ENCODE data around the gene ARRDC4.
A peak's percentile ranks its signal among the peaks of the same experiment; 100 is the strongest.

ARRDC4 gene

DNA sequence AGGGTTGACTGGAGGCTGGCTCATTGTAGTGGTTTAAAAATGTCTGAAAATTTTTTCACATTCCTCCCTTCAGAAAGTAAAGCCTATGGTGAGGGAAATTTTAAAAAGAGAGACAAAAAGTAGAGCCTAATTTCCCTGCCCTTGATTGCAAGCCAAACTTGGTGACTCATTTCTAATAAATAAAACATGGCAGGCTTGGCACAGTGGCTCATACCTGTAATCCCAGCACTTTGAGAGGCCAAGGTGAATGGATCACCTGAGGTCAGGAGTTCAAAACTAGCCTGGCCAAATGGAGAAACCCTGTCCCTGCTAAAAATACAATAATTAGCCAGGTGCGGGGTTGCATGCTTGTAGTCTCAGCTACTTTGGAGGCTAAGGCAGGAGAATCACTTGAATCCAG lies 18.9 kb upstream of the ARRDC4 start:
- Histone ChIP-seq H3K27me3 (ENCODE audit: control insufficient read depth in 5 of 5, insufficient read depth in 4 of 5, low read length in 5 of 5) (peaks cover 0 to 4% (median 0%) of the 10 kb centered on the region in 5 donors), H3K4me3 (ENCODE audit: low read depth in 1 of 5, low read length in 5 of 5) (no peak overlapping the region), H3K9ac (ENCODE audit: low read length in 5 of 5) (no peak overlapping the region), H3K36me3 (ENCODE audit: control insufficient read depth in 5 of 5, insufficient read depth in 5 of 5, low read length in 5 of 5) (no peaks in the 10 kb centered on the region), H3K9me3 (ENCODE audit: control insufficient read depth in 5 of 5, low read length in 5 of 5) (no peaks in the 10 kb centered on the region), H3K27ac (ENCODE audit: low read depth, low read length) (no peak overlapping the region), H3K4me1 (ENCODE audit: control insufficient read depth in 5 of 5, insufficient read depth in 5 of 5, low read length in 5 of 5) (no peaks in the 10 kb centered on the region)

DNA sequence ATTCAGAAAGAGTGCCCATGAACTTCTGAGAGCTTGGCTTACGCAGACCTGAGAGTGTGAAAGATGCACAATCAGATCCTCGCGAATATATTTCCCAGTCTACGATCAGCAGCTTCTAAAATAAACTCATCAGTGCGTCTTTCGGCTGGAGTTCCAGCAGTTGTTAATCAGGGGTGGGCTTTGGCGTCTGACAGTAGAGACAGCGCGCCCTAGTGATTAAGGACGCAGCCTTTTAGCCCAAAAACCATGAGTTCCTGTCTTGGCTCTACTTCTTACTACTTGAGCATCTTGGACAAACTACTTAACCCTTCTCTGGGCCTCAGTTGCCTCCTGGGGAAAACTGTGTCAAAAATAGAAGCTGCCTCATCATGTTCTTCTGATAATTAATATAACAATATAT lies 15.8 kb upstream of the ARRDC4 start:
- Histone ChIP-seq H3K36me3 (ENCODE audit: control insufficient read depth in 5 of 5, insufficient read depth in 5 of 5, low read length in 5 of 5) (no peaks in the 10 kb centered on the region), H3K27ac (ENCODE audit: low read depth, low read length) (no peak overlapping the region)

DNA sequence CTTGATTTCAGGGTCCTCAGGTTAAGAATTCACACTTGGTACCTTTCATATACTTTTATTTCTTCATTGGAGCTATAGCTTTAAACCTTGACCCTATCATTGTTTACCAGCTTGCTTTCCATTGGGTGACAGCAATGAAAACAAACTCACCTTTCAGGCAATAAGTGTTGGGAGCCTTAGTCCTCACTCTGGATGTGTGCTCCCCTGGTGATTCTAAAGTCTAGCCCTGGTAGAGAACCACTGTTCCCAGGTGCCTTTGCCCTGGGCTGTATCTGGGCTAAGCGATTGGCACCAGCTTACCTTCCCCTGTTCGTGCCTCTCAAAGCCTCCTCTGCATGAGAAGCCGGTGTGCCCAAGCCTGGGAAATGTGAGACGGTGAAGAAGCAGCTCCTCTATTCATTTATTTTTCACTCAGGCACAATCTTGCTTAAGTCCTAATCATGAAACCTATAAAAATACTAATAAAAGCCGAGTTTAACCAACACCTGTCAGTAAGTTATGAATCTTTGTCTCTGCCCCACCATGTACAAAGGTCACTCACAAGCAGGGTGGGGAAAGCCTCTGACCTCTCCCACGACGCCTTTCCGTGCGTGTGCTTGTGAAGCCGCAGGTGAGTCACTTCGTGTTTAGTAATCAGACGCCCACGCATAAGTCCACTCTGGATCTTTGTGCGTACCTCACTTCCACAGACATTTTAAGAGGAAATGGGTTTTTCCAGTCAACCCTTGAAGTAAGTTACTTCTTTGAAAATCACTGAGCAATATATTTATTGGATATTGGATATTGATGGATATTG lies 12.8 kb upstream of the ARRDC4 start:
- peaks cover 0 to 4% (median 0%) of the 10 kb centered on the region in 5 donors for H3K27me3 ChIP-seq (ENCODE audit: control insufficient read depth in 5 of 5, insufficient read depth in 4 of 5, low read length in 5 of 5)
- no peak overlapping the region for H3K27ac ChIP-seq (ENCODE audit: low read depth, low read length)
- H3K9me3 ChIP-seq (ENCODE audit: control insufficient read depth in 5 of 5, low read length in 5 of 5): no peaks in the 10 kb centered on the region
- H3K4me3 ChIP-seq (ENCODE audit: low read depth in 1 of 5, low read length in 5 of 5): no peak overlapping the region
- no peaks in the 10 kb centered on the region for H3K4me1 ChIP-seq (ENCODE audit: control insufficient read depth in 5 of 5, insufficient read depth in 5 of 5, low read length in 5 of 5)
- H3K36me3 ChIP-seq (ENCODE audit: control insufficient read depth in 5 of 5, insufficient read depth in 5 of 5, low read length in 5 of 5): no peaks in the 10 kb centered on the region
- H3K9ac ChIP-seq (ENCODE audit: low read length in 5 of 5): no peak overlapping the region

More for the DNA sequence above, 15.8 kb upstream of the ARRDC4 start:
- peaks cover 0 to 4% (median 0%) of the 10 kb centered on the region in 5 donors for H3K27me3 ChIP-seq (ENCODE audit: control insufficient read depth in 5 of 5, insufficient read depth in 4 of 5, low read length in 5 of 5)
- H3K4me1 ChIP-seq (ENCODE audit: control insufficient read depth in 5 of 5, insufficient read depth in 5 of 5, low read length in 5 of 5): no peaks in the 10 kb centered on the region
- H3K9me3 ChIP-seq (ENCODE audit: control insufficient read depth in 5 of 5, low read length in 5 of 5): no peaks in the 10 kb centered on the region
- H3K4me3 ChIP-seq (ENCODE audit: low read depth in 1 of 5, low read length in 5 of 5): no peak overlapping the region
- H3K9ac ChIP-seq (ENCODE audit: low read length in 5 of 5): no peak overlapping the region

DNA sequence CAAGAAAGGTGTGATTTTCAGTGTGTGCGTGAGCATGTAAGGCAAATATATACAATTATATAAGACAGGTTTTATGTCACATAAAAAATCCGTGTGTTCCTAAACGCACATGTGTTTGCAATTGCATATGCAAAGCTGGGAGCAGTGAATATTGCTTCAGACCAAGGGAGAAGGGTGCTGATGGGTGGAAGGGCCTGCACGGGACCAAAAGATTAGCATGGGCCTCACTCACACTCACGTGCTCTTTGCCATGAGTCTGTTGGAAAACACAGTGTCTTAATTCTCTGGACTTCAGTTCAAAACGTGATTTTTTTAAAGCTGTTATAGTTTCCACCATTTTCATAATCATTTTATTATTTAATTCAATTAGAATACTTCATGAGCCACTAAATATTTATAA lies 7.2 kb upstream of the ARRDC4 start:
- no peak overlapping the region for H3K4me3 ChIP-seq (ENCODE audit: low read depth in 1 of 5, low read length in 5 of 5)
- no peak overlapping the region for H3K27ac ChIP-seq (ENCODE audit: low read depth, low read length)
- H3K4me1 ChIP-seq (ENCODE audit: control insufficient read depth in 5 of 5, insufficient read depth in 5 of 5, low read length in 5 of 5): no peaks in the 10 kb centered on the region
- H3K27me3 ChIP-seq (ENCODE audit: control insufficient read depth in 5 of 5, insufficient read depth in 4 of 5, low read length in 5 of 5): peaks cover 0 to 2% (median 0%) of the 10 kb centered on the region in 5 donors
- no peaks in the 10 kb centered on the region for H3K36me3 ChIP-seq (ENCODE audit: control insufficient read depth in 5 of 5, insufficient read depth in 5 of 5, low read length in 5 of 5)
- no peaks in the 10 kb centered on the region for H3K9me3 ChIP-seq (ENCODE audit: control insufficient read depth in 5 of 5, low read length in 5 of 5)
- H3K9ac ChIP-seq (ENCODE audit: low read length in 5 of 5): no peak overlapping the region

DNA sequence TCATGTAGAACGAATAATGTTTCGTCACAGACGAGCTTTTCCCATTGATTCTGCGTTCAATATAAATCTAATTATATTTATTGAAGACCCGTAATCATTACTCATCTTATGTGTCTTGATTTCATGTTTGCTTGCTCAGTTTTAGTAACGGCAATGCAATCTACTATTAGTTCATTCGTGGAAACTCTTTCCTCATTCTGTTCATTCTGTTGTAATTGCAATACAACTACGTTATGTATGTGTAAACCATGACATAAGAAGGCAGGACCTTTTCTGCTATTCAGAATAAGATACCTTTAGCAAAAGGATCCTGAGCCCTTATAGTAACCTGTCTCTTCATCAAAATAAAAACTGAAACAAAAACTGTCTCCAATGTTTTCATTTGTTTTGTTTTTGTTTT lies 6.8 kb upstream of the ARRDC4 start:
- no peaks in the 10 kb centered on the region for H3K36me3 ChIP-seq (ENCODE audit: control insufficient read depth in 5 of 5, insufficient read depth in 5 of 5, low read length in 5 of 5)

DNA sequence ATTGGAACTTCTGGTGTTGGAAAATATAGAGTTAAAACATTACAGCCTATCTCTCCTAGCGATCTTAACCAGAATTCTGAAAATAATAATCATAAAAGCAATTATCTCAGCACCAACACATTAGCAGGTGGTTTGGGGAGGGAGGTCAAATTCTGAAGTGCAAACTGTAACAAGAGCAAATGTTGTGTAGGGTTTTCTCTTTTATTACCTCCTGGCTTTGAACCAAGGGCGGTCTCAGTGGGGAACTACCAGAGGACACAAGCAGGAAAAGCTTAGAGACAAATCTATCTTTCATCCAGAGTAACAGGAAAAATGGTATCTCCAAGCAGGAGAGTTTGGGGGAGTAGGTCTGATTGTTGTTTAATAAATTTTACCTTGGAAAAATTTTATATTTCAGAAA lies 5.5 kb upstream of the ARRDC4 start:
- Histone ChIP-seq H3K4me3 (ENCODE audit: low read depth in 1 of 5, low read length in 5 of 5) (no peak overlapping the region), H3K27ac (ENCODE audit: low read depth, low read length) (no peak overlapping the region), H3K36me3 (ENCODE audit: control insufficient read depth in 5 of 5, insufficient read depth in 5 of 5, low read length in 5 of 5) (no peaks in the 10 kb centered on the region), H3K4me1 (ENCODE audit: control insufficient read depth in 5 of 5, insufficient read depth in 5 of 5, low read length in 5 of 5) (peaks cover under 1 to 6% (median 6%) of the 10 kb centered on the region in 5 donors), H3K9me3 (ENCODE audit: control insufficient read depth in 5 of 5, low read length in 5 of 5) (no peaks in the 10 kb centered on the region), H3K9ac (ENCODE audit: low read length in 5 of 5) (no peak overlapping the region), H3K27me3 (ENCODE audit: control insufficient read depth in 5 of 5, insufficient read depth in 4 of 5, low read length in 5 of 5) (peaks cover 0 to 2% (median 0%) of the 10 kb centered on the region in 5 donors)

More for the DNA sequence above, 6.8 kb upstream of the ARRDC4 start:
- no peaks in the 10 kb centered on the region for H3K9me3 ChIP-seq (ENCODE audit: control insufficient read depth in 5 of 5, low read length in 5 of 5)
- no peak overlapping the region for H3K4me3 ChIP-seq (ENCODE audit: low read depth in 1 of 5, low read length in 5 of 5)
- H3K27me3 ChIP-seq (ENCODE audit: control insufficient read depth in 5 of 5, insufficient read depth in 4 of 5, low read length in 5 of 5): peaks cover 0 to 2% (median 0%) of the 10 kb centered on the region in 5 donors
- H3K4me1 ChIP-seq (ENCODE audit: control insufficient read depth in 5 of 5, insufficient read depth in 5 of 5, low read length in 5 of 5): no peaks in the 10 kb centered on the region
- H3K9ac ChIP-seq (ENCODE audit: low read length in 5 of 5): no peak overlapping the region
- H3K27ac ChIP-seq (ENCODE audit: low read depth, low read length): no peak overlapping the region

GRCh38 chr15:97955529-97955928 lies 5.0 kb upstream of the ARRDC4 start:
- Histone ChIP-seq H3K9ac (ENCODE audit: low read length in 5 of 5) (no peak overlapping the region), H3K36me3 (ENCODE audit: control insufficient read depth in 5 of 5, insufficient read depth in 5 of 5, low read length in 5 of 5) (no peaks in the 10 kb centered on the region), H3K27ac (ENCODE audit: low read depth, low read length) (no peak overlapping the region), H3K27me3 (ENCODE audit: control insufficient read depth in 5 of 5, insufficient read depth in 4 of 5, low read length in 5 of 5) (peaks cover 0 to 4% (median 0%) of the 10 kb centered on the region in 5 donors), H3K4me1 (ENCODE audit: control insufficient read depth in 5 of 5, insufficient read depth in 5 of 5, low read length in 5 of 5) (peaks cover 5 to 8% (median 6%) of the 10 kb centered on the region in 5 donors), H3K4me3 (ENCODE audit: low read depth in 1 of 5, low read length in 5 of 5) (no peak overlapping the region), H3K9me3 (ENCODE audit: control insufficient read depth in 5 of 5, low read length in 5 of 5) (peaks cover 0 to 3% (median 0%) of the 10 kb centered on the region in 5 donors)

- Histone ChIP-seq H3K27me3 (ENCODE audit: control insufficient read depth in 5 of 5, insufficient read depth in 4 of 5, low read length in 5 of 5) (peaks cover 0 to 4% (median 0%) of the 10 kb centered on the region in 5 donors), H3K9ac (ENCODE audit: low read length in 5 of 5) (peak overlapping the region in 1 of 5 donors; percentile 98), H3K36me3 (ENCODE audit: control insufficient read depth in 5 of 5, insufficient read depth in 5 of 5, low read length in 5 of 5) (peaks cover 0 to 2% (median 0%) of the 10 kb centered on the region in 5 donors), H3K9me3 (ENCODE audit: control insufficient read depth in 5 of 5, low read length in 5 of 5) (peaks cover 0 to 3% (median 0%) of the 10 kb centered on the region in 5 donors), H3K4me3 (ENCODE audit: low read depth in 1 of 5, low read length in 5 of 5) (peak overlapping the region; percentile 46 to 57 (median 54)), H3K27ac (ENCODE audit: low read depth, low read length) (peak overlapping the region; percentile 7), H3K4me1 (ENCODE audit: control insufficient read depth in 5 of 5, insufficient read depth in 5 of 5, low read length in 5 of 5) (peaks cover 5 to 27% (median 20%) of the 10 kb centered on the region in 5 donors)
Observed at GRCh38 chr15:97959724-97960363, 659 bp upstream of the ARRDC4 start.

- peaks cover 5 to 31% (median 25%) of the 10 kb centered on the region in 5 donors for H3K4me1 ChIP-seq (ENCODE audit: control insufficient read depth in 5 of 5, insufficient read depth in 5 of 5, low read length in 5 of 5)
Observed at GRCh38 chr15:97961067-97961954, 808 bp downstream of the ARRDC4 start.

More at GRCh38 chr15:97961067-97961954, 808 bp downstream of the ARRDC4 start:
- H3K27me3 ChIP-seq (ENCODE audit: control insufficient read depth in 5 of 5, insufficient read depth in 4 of 5, low read length in 5 of 5): peaks cover 0 to 4% (median 0%) of the 10 kb centered on the region in 5 donors
- peaks cover 0 to 6% (median 2%) of the 10 kb centered on the region in 5 donors for H3K36me3 ChIP-seq (ENCODE audit: control insufficient read depth in 5 of 5, insufficient read depth in 5 of 5, low read length in 5 of 5)
- H3K9ac ChIP-seq (ENCODE audit: low read length in 5 of 5): peak overlapping the region in 4 of 5 donors; percentile 67 to 86 (median 77)
- H3K27ac ChIP-seq (ENCODE audit: low read depth, low read length): peak overlapping the region; percentile 41
- peak overlapping the region; percentile 75 to 81 (median 77) for H3K4me3 ChIP-seq (ENCODE audit: low read depth in 1 of 5, low read length in 5 of 5)
- H3K9me3 ChIP-seq (ENCODE audit: control insufficient read depth in 5 of 5, low read length in 5 of 5): peaks cover 0 to 3% (median 0%) of the 10 kb centered on the region in 5 donors

All from subcutaneous abdominal adipose tissue (tissue), 5 donors.